ENCODE measurements around the gene ZMYND10.

ZMYND10 gene

GRCh38 chr3:50331364-50331907, 14.1 kb downstream of the ZMYND10 start:
- Histone ChIP-seq H2AK5ac (ENCODE audit: low read length, severe bottlenecking) (no peak overlapping the region), H3K18ac (ENCODE audit: low read depth in 1 of 2, low read length in 2 of 2) (no peak overlapping the region), H3K9me3 (ENCODE audit: control insufficient read depth, low read length) (no peaks in the 10 kb centered on the region), H3K27ac (ENCODE audit: low read length, poor library complexity, severe bottlenecking) (no peak overlapping the region), H3K23ac (ENCODE audit: low read length in 2 of 2) (no peak overlapping the region), H3K14ac (ENCODE audit: low read length in 2 of 2) (no peak overlapping the region), H2BK5ac (ENCODE audit: low read depth, low read length, poor library complexity, severe bottlenecking) (no peak overlapping the region), H3K9ac (ENCODE audit: low read length) (no peak overlapping the region), H3K4me2 (ENCODE audit: low read length, poor library complexity, severe bottlenecking) (no peak overlapping the region), H3K36me3 (ENCODE audit: control insufficient read depth in 1 of 2, insufficient read depth in 2 of 2, low read depth in 1 of 2, low read length in 2 of 2) (peaks cover 33 to 44% of the 10 kb centered on the region in 2 experiments), H4K8ac (ENCODE audit: low read length) (no peak overlapping the region), H3K4me3 (ENCODE audit: insufficient read depth in 1 of 2, low read depth in 1 of 2, low read length in 2 of 2) (no peak overlapping the region), H2BK15ac (ENCODE audit: low read depth, poor library complexity, severe bottlenecking) (no peak overlapping the region), H3K27me3 (ENCODE audit: control insufficient read depth in 1 of 2, insufficient read depth in 1 of 2, low read length in 2 of 2) (no peaks in the 10 kb centered on the region), H2BK12ac (ENCODE audit: low read length in 2 of 2) (no peak overlapping the region), H3K4ac (ENCODE audit: low read depth in 1 of 2, low read length in 2 of 2) (no peak overlapping the region), H2AFZ (ENCODE audit: low read depth, low read length) (no peak overlapping the region), H4K91ac (ENCODE audit: low read length) (peak overlapping the region; percentile 21), H2BK120ac (ENCODE audit: low read depth, low read length) (no peak overlapping the region), H3K4me1 (ENCODE audit: control insufficient read depth, insufficient read depth, low read depth, low read length) (peaks cover 26% of the 10 kb centered on the region), H3K79me1 (replicated peaks; ENCODE audit: low read length, poor library complexity, severe bottlenecking) (peaks cover 24% of the 10 kb centered on the region)
- no peak for DNase-seq
- 96% methylated on average over 19 of the region's 19 CpGs for WGBS

- DNase-seq: no peak
- no peaks in the 10 kb centered on the region for H3K27me3 ChIP-seq (ENCODE audit: control insufficient read depth in 1 of 2, insufficient read depth in 1 of 2, low read length in 2 of 2)
Measured at GRCh38 chr3:50330330-50330729, 15.2 kb downstream of the ZMYND10 start.

GRCh38 chr3:50327943-50328691, 17.4 kb downstream of the ZMYND10 start, which contains the start of gene TUSC2:
TSS of gene TUSC2 (minus strand) at chr3:50328223. CDS start at chr3:50328099, 124 bp downstream.
- H3K4me1 ChIP-seq (ENCODE audit: control insufficient read depth, insufficient read depth, low read depth, low read length): peaks cover 13% of the 10 kb centered on the region
- H2AFZ ChIP-seq (ENCODE audit: low read depth, low read length): peak within 1 kb of the TSS; percentile 55
- H3K36me3 ChIP-seq (ENCODE audit: control insufficient read depth in 1 of 2, insufficient read depth in 2 of 2, low read depth in 1 of 2, low read length in 2 of 2): peaks cover 50 to 63% of the 10 kb centered on the region in 2 experiments
- peak within 1 kb of the TSS; percentile 38 to 70 for H3K4ac ChIP-seq (ENCODE audit: low read depth in 1 of 2, low read length in 2 of 2)
- 6% methylated on average over 55 of the region's 55 CpGs for WGBS
- H3K4me2 ChIP-seq (ENCODE audit: low read length, poor library complexity, severe bottlenecking): peak within 1 kb of the TSS; percentile 82
- peak; percentile 97 for DNase-seq
- H2AK5ac ChIP-seq (ENCODE audit: low read length, severe bottlenecking): no peak within 1 kb of the TSS
- H3K9me3 ChIP-seq (ENCODE audit: control insufficient read depth, low read length): no peaks in the 10 kb centered on the region
- peaks cover 32% of the 10 kb centered on the region for H3K79me1 ChIP-seq (replicated peaks; ENCODE audit: low read length, poor library complexity, severe bottlenecking)
- peak within 1 kb of the TSS; percentile 96 for H3K9ac ChIP-seq (ENCODE audit: low read length)
- peak within 1 kb of the TSS in 1 of 2 experiments; percentile 71 for H3K14ac ChIP-seq (ENCODE audit: low read length in 2 of 2)
- no peak within 1 kb of the TSS for H2BK15ac ChIP-seq (ENCODE audit: low read depth, poor library complexity, severe bottlenecking)
- H4K8ac ChIP-seq (ENCODE audit: low read length): peak within 1 kb of the TSS; percentile 64
- no peak within 1 kb of the TSS for H2BK5ac ChIP-seq (ENCODE audit: low read depth, low read length, poor library complexity, severe bottlenecking)
- H2BK120ac ChIP-seq (ENCODE audit: low read depth, low read length): no peak within 1 kb of the TSS
- no peaks in the 10 kb centered on the region for H3K27me3 ChIP-seq (ENCODE audit: control insufficient read depth in 1 of 2, insufficient read depth in 1 of 2, low read length in 2 of 2)
- H3K23ac ChIP-seq (ENCODE audit: low read length in 2 of 2): no peak within 1 kb of the TSS
- no peak within 1 kb of the TSS for H2BK12ac ChIP-seq (ENCODE audit: low read length in 2 of 2)
- H3K18ac ChIP-seq (ENCODE audit: low read depth in 1 of 2, low read length in 2 of 2): no peak within 1 kb of the TSS
- no peak within 1 kb of the TSS for H4K91ac ChIP-seq (ENCODE audit: low read length)
- peak within 1 kb of the TSS; percentile 84 to 94 for H3K4me3 ChIP-seq (ENCODE audit: insufficient read depth in 1 of 2, low read depth in 1 of 2, low read length in 2 of 2)
- peak within 1 kb of the TSS; percentile 80 for H3K27ac ChIP-seq (ENCODE audit: low read length, poor library complexity, severe bottlenecking)

More at GRCh38 chr3:50330330-50330729, 15.2 kb downstream of the ZMYND10 start:
- H3K79me1 ChIP-seq (replicated peaks; ENCODE audit: low read length, poor library complexity, severe bottlenecking): peaks cover 26% of the 10 kb centered on the region
- H3K23ac ChIP-seq (ENCODE audit: low read length in 2 of 2): no peak overlapping the region
- no peak overlapping the region for H3K27ac ChIP-seq (ENCODE audit: low read length, poor library complexity, severe bottlenecking)
- WGBS: 98% methylated on average over 10 of the region's 10 CpGs
- peaks cover 19% of the 10 kb centered on the region for H3K4me1 ChIP-seq (ENCODE audit: control insufficient read depth, insufficient read depth, low read depth, low read length)
- H2AK5ac ChIP-seq (ENCODE audit: low read length, severe bottlenecking): no peak overlapping the region
- H2BK12ac ChIP-seq (ENCODE audit: low read length in 2 of 2): no peak overlapping the region
- H4K91ac ChIP-seq (ENCODE audit: low read length): no peak overlapping the region
- no peak overlapping the region for H3K4me2 ChIP-seq (ENCODE audit: low read length, poor library complexity, severe bottlenecking)
- H4K8ac ChIP-seq (ENCODE audit: low read length): no peak overlapping the region
- no peak overlapping the region for H3K9ac ChIP-seq (ENCODE audit: low read length)
- H2BK15ac ChIP-seq (ENCODE audit: low read depth, poor library complexity, severe bottlenecking): no peak overlapping the region
- no peak overlapping the region for H3K4me3 ChIP-seq (ENCODE audit: insufficient read depth in 1 of 2, low read depth in 1 of 2, low read length in 2 of 2)
- H3K9me3 ChIP-seq (ENCODE audit: control insufficient read depth, low read length): no peaks in the 10 kb centered on the region
- H2BK5ac ChIP-seq (ENCODE audit: low read depth, low read length, poor library complexity, severe bottlenecking): no peak overlapping the region
- H3K36me3 ChIP-seq (ENCODE audit: control insufficient read depth in 1 of 2, insufficient read depth in 2 of 2, low read depth in 1 of 2, low read length in 2 of 2): peaks cover 43 to 55% of the 10 kb centered on the region in 2 experiments
- H2AFZ ChIP-seq (ENCODE audit: low read depth, low read length): no peak overlapping the region
- H3K4ac ChIP-seq (ENCODE audit: low read depth in 1 of 2, low read length in 2 of 2): no peak overlapping the region
- H2BK120ac ChIP-seq (ENCODE audit: low read depth, low read length): no peak overlapping the region
- H3K14ac ChIP-seq (ENCODE audit: low read length in 2 of 2): no peak overlapping the region
- H3K18ac ChIP-seq (ENCODE audit: low read depth in 1 of 2, low read length in 2 of 2): no peak overlapping the region

- H3K4me1 ChIP-seq (ENCODE audit: control insufficient read depth, insufficient read depth, low read depth, low read length): peaks cover 21% of the 10 kb centered on the region
- H3K9ac ChIP-seq (ENCODE audit: low read length): peak overlapping the region; percentile 96
- H3K4ac ChIP-seq (ENCODE audit: low read depth in 1 of 2, low read length in 2 of 2): peak overlapping the region in 1 of 2 experiments; percentile 47
- no peak overlapping the region for H3K23ac ChIP-seq (ENCODE audit: low read length in 2 of 2)
- no peaks in the 10 kb centered on the region for H3K9me3 ChIP-seq (ENCODE audit: control insufficient read depth, low read length)
- no peak overlapping the region for H2BK120ac ChIP-seq (ENCODE audit: low read depth, low read length)
- peaks cover 32% of the 10 kb centered on the region for H3K79me1 ChIP-seq (replicated peaks; ENCODE audit: low read length, poor library complexity, severe bottlenecking)
- no peak overlapping the region for H3K14ac ChIP-seq (ENCODE audit: low read length in 2 of 2)
- H3K18ac ChIP-seq (ENCODE audit: low read depth in 1 of 2, low read length in 2 of 2): no peak overlapping the region
- H2BK5ac ChIP-seq (ENCODE audit: low read depth, low read length, poor library complexity, severe bottlenecking): no peak overlapping the region
- peaks cover 47 to 59% of the 10 kb centered on the region in 2 experiments for H3K36me3 ChIP-seq (ENCODE audit: control insufficient read depth in 1 of 2, insufficient read depth in 2 of 2, low read depth in 1 of 2, low read length in 2 of 2)
- H2AK5ac ChIP-seq (ENCODE audit: low read length, severe bottlenecking): no peak overlapping the region
- DNase-seq: no peak
- no peak overlapping the region for H2BK12ac ChIP-seq (ENCODE audit: low read length in 2 of 2)
- no peaks in the 10 kb centered on the region for H3K27me3 ChIP-seq (ENCODE audit: control insufficient read depth in 1 of 2, insufficient read depth in 1 of 2, low read length in 2 of 2)
- no peak overlapping the region for H2BK15ac ChIP-seq (ENCODE audit: low read depth, poor library complexity, severe bottlenecking)
- no peak overlapping the region for H2AFZ ChIP-seq (ENCODE audit: low read depth, low read length)
- no peak overlapping the region for H3K27ac ChIP-seq (ENCODE audit: low read length, poor library complexity, severe bottlenecking)
- no peak overlapping the region for H4K91ac ChIP-seq (ENCODE audit: low read length)
- WGBS: 81% methylated on average over 4 of the region's 4 CpGs
- H4K8ac ChIP-seq (ENCODE audit: low read length): no peak overlapping the region
- peak overlapping the region; percentile 30 to 94 for H3K4me3 ChIP-seq (ENCODE audit: insufficient read depth in 1 of 2, low read depth in 1 of 2, low read length in 2 of 2)
- H3K4me2 ChIP-seq (ENCODE audit: low read length, poor library complexity, severe bottlenecking): peak overlapping the region; percentile 82
Measured at GRCh38 chr3:50327129-50327528, 18.4 kb downstream of the ZMYND10 start.

Measured in mesenchymal stem cell (in vitro differentiated cells and primary cell).